Measurements from ENCODE around the gene BICDL1. TPM values are rescaled to one million over a fixed set of nuclear protein-coding genes. Genes with fewer than 3 reads are reported as not detected.
"Not testable (repeated sequence)": the region's sequence is repeated elsewhere in the genome, so short reads cannot be mapped to it uniquely, and the experiment has no call there.

Gene BICDL1
- total and polyA plus RNA-seq, 2 donors (not counting 1 experiment from before 2014, with no cell fraction given): not detected

DNA sequence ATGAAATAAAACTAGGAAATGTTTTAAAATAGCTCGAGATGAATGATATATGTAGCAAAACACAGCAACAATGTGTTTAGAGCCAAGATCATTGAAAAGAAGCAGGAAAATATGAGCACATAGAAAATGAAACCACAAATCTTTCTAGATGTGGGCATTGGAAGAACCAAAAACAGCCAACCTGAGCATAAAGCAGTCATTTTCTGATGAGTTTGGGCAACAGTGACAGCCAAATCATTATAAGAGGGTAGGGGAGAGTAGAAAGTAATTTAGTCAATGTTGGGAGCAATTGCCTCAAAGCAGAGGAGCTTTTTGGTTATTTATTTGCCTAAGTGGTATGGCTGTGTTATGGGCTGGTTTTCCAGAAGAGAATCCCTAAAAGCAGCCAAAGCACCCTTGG lies 8.8 kb upstream of the BICDL1 start:
- Histone ChIP-seq H3K27me3 (ENCODE audit: control insufficient read depth, insufficient read depth, low read length) (peaks cover 3% of the 10 kb centered on the region), H4K20me1 (ENCODE audit: control insufficient read depth, extremely low read depth, insufficient read depth, low read length) (no peaks in the 10 kb centered on the region), H3K79me2 (ENCODE audit: control insufficient read depth, insufficient read depth, low read length) (no peaks in the 10 kb centered on the region), H3K36me3 (ENCODE audit: control insufficient read depth, insufficient read depth, low read length) (no peaks in the 10 kb centered on the region), H3K9me3 (ENCODE audit: control insufficient read depth, insufficient read depth, low read depth, low read length) (no peaks in the 10 kb centered on the region), H2AFZ (ENCODE audit: low read length) (no peak overlapping the region), H3K4me2 (ENCODE audit: extremely low read depth, insufficient read depth, low read length) (no peak overlapping the region), H3K4me3 (replicated peaks in 1 of 4; ENCODE audit: control extremely low read depth in 1 of 4, insufficient read depth in 1 of 4, low read depth in 3 of 4, low read length in 4 of 4) (no peak overlapping the region), H3K9ac (ENCODE audit: insufficient read depth, low read length) (no peak overlapping the region), H3K27ac (ENCODE audit: insufficient read depth, low read length) (no peak overlapping the region), H3K4me1 (ENCODE audit: control insufficient read depth, extremely low read depth, insufficient read depth, low read length) (no peaks in the 10 kb centered on the region)
- DNase-seq (ENCODE audit: low read depth in 2 of 2): no peak
- TF ChIP-seq EZH2 (IDR thresholded peaks at IDR 0.05; ENCODE audit: low read length, missing control alignments): no peak
- TF ChIP-seq, protein P1, sequence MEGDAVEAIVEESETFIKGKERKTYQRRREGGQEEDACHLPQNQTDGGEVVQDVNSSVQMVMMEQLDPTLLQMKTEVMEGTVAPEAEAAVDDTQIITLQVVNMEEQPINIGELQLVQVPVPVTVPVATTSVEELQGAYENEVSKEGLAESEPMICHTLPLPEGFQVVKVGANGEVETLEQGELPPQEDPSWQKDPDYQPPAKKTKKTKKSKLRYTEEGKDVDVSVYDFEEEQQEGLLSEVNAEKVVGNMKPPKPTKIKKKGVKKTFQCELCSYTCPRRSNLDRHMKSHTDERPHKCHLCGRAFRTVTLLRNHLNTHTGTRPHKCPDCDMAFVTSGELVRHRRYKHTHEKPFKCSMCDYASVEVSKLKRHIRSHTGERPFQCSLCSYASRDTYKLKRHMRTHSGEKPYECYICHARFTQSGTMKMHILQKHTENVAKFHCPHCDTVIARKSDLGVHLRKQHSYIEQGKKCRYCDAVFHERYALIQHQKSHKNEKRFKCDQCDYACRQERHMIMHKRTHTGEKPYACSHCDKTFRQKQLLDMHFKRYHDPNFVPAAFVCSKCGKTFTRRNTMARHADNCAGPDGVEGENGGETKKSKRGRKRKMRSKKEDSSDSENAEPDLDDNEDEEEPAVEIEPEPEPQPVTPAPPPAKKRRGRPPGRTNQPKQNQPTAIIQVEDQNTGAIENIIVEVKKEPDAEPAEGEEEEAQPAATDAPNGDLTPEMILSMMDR (conservative IDR thresholded peaks at IDR 0.05 in 1 of 2, IDR thresholded peaks at IDR 0.05 in 1 of 2; ENCODE audit: low read depth in 1 of 2, low read length in 2 of 2): no peak

DNA sequence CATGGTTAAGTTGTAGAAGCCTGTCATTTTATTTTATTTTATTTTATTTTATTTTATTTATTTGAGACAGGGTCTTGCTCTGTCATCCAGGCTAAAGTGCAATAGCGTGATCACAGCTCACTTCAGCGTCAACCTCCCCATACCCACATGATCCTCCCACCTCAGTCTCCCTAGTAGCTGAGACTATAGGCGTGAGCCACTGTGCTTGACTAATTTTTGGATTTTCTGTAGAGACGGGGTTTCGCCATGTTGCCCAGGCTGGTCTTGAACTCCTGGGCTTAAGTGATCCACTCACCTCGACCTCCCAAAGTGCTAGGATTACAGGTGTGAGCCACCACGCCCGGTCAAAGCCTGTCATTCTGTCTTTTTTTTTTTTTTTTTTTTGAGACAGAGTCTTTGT lies 8.3 kb upstream of the BICDL1 start:
- not testable (repeated sequence) for H3K36me3 ChIP-seq (ENCODE audit: control insufficient read depth, insufficient read depth, low read length); H3K9me3 ChIP-seq (ENCODE audit: control insufficient read depth, insufficient read depth, low read depth, low read length); H3K4me3 ChIP-seq (replicated peaks in 1 of 4; ENCODE audit: control extremely low read depth in 1 of 4, insufficient read depth in 1 of 4, low read depth in 3 of 4, low read length in 4 of 4); H3K79me2 ChIP-seq (ENCODE audit: control insufficient read depth, insufficient read depth, low read length); H3K27me3 ChIP-seq (ENCODE audit: control insufficient read depth, insufficient read depth, low read length); H3K4me2 ChIP-seq (ENCODE audit: extremely low read depth, insufficient read depth, low read length); H2AFZ ChIP-seq (ENCODE audit: low read length); H3K27ac ChIP-seq (ENCODE audit: insufficient read depth, low read length); H3K4me1 ChIP-seq (ENCODE audit: control insufficient read depth, extremely low read depth, insufficient read depth, low read length); H4K20me1 ChIP-seq (ENCODE audit: control insufficient read depth, extremely low read depth, insufficient read depth, low read length); H3K9ac ChIP-seq (ENCODE audit: insufficient read depth, low read length); DNase-seq (ENCODE audit: low read depth in 2 of 2)

DNA sequence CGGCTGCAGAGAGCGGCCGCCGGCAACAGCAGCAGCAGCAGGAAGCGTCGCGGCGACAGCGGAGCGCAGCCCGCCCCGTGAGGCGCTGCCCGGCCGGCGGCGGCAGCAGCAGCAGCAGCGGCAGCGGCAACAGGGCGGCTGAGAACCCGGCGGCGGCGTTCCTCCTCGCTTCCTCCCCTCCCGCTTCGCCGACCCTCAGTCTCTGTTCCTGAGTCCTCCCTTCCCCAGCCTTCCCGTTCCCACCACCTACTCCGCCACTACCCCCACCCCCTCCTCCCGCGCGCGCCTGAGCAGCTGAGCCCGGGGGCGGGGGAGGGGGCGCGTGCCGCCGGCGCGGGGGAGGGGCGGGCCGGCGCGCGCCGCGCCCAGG lies 310 bp downstream of the BICDL1 start:
- H2AFZ ChIP-seq (ENCODE audit: low read length): no peak overlapping the region
- H3K4me2 ChIP-seq (ENCODE audit: extremely low read depth, insufficient read depth, low read length): peak overlapping the region; percentile 44
- H3K9ac ChIP-seq (ENCODE audit: insufficient read depth, low read length): no peak overlapping the region
- TF ChIP-seq, protein P1 (conservative IDR thresholded peaks at IDR 0.05 in 1 of 2, IDR thresholded peaks at IDR 0.05 in 1 of 2; ENCODE audit: low read depth in 1 of 2, low read length in 2 of 2): no peak
- no peak for TF ChIP-seq EZH2 (IDR thresholded peaks at IDR 0.05; ENCODE audit: low read length, missing control alignments)
- H4K20me1 ChIP-seq (ENCODE audit: control insufficient read depth, extremely low read depth, insufficient read depth, low read length): no peaks in the 10 kb centered on the region
- H3K36me3 ChIP-seq (ENCODE audit: control insufficient read depth, insufficient read depth, low read length): no peaks in the 10 kb centered on the region
- no peaks in the 10 kb centered on the region for H3K4me1 ChIP-seq (ENCODE audit: control insufficient read depth, extremely low read depth, insufficient read depth, low read length)
- peak; percentile 20 to 40 for DNase-seq (ENCODE audit: low read depth in 2 of 2)
- no peaks in the 10 kb centered on the region for H3K79me2 ChIP-seq (ENCODE audit: control insufficient read depth, insufficient read depth, low read length)
- peaks cover 24% of the 10 kb centered on the region for H3K27me3 ChIP-seq (ENCODE audit: control insufficient read depth, insufficient read depth, low read length)
- H3K27ac ChIP-seq (ENCODE audit: insufficient read depth, low read length): no peak overlapping the region
- peak overlapping the region in 2 of 4 experiments; percentile 40 to 51 for H3K4me3 ChIP-seq (replicated peaks in 1 of 4; ENCODE audit: control extremely low read depth in 1 of 4, insufficient read depth in 1 of 4, low read depth in 3 of 4, low read length in 4 of 4)
- H3K9me3 ChIP-seq (ENCODE audit: control insufficient read depth, insufficient read depth, low read depth, low read length): no peaks in the 10 kb centered on the region
